GM18498 (cell line): ENCODE measurements around the gene EFCC1.
"Not testable (repeated sequence)": the region's sequence is repeated elsewhere in the genome, so short reads cannot be mapped to it uniquely, and the experiment has no call there.

Experiments
- ATAC-seq: cut with Tn5 transposase; IDR thresholded peaks from one replicate; pipeline ENCODE4 v1.9.1; 2021; ENCODE audit warnings: mild to moderate bottlenecking, moderate library complexity; ENCODE audit not compliant: unreplicated experiment

Gene EFCC1

DNA sequence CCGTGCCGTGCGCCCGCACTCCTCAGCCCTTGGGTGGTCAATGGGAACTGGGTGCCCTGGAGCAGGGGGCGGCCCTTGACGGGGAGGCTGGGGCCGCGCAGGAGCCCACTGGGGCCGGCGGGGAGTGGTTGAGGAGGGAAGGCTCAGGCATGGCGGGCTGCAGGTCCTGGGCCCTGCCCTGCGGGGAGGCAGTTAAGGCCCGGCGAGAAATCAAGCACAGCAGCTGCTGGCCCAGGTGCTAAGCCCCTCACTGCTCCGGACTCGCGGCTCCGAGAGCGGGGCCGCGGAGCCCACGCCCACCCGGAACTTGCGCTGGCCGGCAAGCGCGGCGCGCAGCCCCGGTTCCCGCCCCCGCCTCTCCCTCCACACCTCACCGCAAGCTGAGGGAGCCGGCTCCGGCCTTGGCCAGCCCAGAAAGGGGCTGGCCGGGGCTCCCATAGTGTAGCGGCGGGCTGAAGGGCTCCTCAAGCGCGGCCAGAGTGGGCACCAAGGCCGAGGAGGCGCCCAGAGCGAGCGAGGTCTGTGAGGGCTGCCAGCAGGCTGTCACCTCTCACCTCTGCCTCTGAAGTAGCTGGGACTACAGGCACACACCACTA lies 67.3 kb downstream of the EFCC1 start:
- ATAC-seq, result no peak

GRCh38 chr3:129069313-129070085 lies 68.4 kb downstream of the EFCC1 start:
- not testable (repeated sequence) for ATAC-seq

- no peak for ATAC-seq
Observed at GRCh38 chr3:129070086-129070885, 69.2 kb downstream of the EFCC1 start.

GRCh38 chr3:129077222-129077621 lies 76.1 kb downstream of the EFCC1 start:
- no peak for ATAC-seq

DNA sequence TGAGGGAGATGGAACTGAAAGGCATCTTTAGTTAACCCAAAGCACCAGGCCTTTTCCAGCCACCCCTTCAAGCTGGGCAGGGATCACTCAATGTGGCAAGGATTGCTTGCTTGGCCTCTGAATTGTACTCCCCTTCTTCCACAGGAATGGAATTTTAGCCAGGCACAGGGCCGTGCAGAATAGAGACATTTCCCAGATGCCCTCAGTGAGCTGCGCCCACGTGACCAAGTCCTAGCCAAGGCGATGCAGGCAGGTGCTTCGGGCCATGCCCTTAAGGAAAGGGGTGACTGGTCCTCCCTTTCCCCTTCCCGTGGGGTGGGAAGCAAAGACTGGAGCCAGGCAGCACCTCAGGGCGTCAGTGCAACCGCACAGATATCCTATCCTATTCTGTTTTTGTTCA lies 77.4 kb downstream of the EFCC1 start:
- no peak for ATAC-seq

DNA sequence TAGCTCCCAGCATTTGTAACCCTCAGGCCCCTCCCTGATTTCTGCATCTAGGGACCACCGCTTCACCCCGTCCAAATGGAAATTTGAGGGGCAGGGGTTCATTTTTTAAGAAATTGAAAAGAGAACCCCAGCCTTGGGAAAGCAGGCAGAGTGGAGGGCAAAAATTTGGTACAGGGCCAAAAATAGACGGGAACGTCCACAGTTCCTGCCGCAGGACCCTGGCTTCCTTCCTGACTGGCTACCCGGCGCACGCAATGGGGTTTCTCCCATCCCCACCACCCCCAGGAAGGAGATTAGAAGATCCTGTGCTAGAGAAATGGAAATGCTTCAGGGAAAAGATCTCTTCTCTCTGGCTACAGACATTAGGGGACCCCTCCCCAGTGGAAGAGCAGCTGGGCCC lies 80.4 kb downstream of the EFCC1 start:
- ATAC-seq, result no peak

- no peak for ATAC-seq
Observed at GRCh38 chr3:129082026-129082425, 80.9 kb downstream of the EFCC1 start.

GRCh38 chr3:129084501-129084900 lies 83.4 kb downstream of the EFCC1 start:
- ATAC-seq, result no peak

GRCh38 chr3:129085165-129085715 lies 84.1 kb downstream of the EFCC1 start:
- no peak for ATAC-seq

GRCh38 chr3:129085818-129086217 lies 84.7 kb downstream of the EFCC1 start:
- ATAC-seq, result no peak

- ATAC-seq, result no peak
Observed at GRCh38 chr3:129087138-129087702, 86.1 kb downstream of the EFCC1 start.

DNA sequence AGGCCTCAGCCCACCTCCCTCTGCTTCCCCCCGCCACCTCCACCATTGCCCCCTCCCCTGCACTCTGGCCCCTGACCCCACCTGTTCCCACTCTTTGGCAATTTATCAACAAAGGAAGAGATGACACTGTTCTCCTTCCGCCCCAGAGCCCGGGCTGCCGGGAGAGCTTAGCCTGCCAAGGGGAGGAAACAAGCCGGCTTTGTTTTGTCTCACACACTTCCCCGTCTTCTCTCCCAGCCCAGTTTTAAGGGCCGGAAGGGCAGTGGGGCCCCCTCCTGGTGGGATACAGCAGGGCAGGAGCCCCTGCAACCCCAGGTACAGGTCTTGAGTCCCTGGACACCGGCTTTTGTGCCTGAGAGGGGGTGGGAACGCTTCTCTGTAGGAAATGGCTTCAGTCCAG lies 86.8 kb downstream of the EFCC1 start:
- not testable (repeated sequence) for ATAC-seq

DNA sequence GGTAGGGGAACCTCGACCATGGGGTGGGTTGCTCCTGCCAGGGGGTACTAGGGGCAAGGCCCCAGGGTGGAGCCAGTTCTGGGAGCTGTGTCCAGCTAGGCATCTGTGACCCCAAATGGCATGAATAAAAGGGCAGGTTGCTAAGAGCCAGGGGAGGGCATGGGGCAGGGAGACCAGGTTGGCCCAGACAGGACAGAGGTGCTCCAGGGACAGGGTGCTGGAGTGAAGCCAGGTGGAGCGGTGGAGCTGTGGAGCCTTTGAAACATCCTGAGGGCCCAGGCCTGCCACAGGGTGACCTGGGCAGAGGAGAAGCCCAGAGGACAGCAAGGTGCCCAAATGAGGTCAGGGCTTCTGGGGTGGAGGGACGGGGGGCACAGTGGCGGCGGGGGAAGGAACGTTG lies 87.2 kb downstream of the EFCC1 start:
- ATAC-seq, result not testable (repeated sequence)
